ENCODE results near the gene SLITRK3. TPM values are rescaled to one million over a fixed set of nuclear protein-coding genes. Genes with fewer than 3 reads are reported as not detected.

Gene SLITRK3
- polyA plus RNA-seq, 1 donor from 2014 or later: 1.8 TPM

DNA sequence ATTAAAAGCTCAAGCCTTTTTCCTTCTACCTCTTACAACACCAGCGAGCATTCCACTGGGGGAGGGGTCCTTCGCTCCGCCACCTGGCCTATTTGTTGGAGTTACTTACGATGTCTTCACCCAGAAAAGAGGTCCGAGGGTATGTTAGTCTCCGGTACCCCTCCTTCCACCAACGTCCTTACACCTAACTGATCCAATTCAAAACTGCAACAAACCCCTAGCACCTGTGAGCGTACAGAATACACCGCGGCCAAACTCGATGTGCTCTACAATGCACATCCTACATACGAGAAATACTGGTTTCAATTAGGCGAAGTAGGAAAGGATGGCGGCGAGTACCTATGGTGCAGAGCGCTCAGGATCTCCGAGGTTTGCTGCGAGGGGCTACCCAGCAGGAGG is 944 bp downstream of the SLITRK3 start:
- H3K9ac ChIP-seq (ENCODE audit: low read length): peak overlapping the region; percentile 62
- TF ChIP-seq MXI1 (conservative IDR thresholded peaks at IDR 0.05; ENCODE audit: poor library complexity, severe bottlenecking) (no peak), EP300 (conservative IDR thresholded peaks at IDR 0.05; ENCODE audit: poor library complexity, severe bottlenecking) (no peak), EZH2 (IDR thresholded peaks at IDR 0.05; ENCODE audit: borderline replicate concordance, insufficient read depth, low read length, poor library complexity, severe bottlenecking) (no peak), POLR2AphosphoS5 (IDR thresholded peaks at IDR 0.05) (peak; percentile 41), RAD21 (conservative IDR thresholded peaks at IDR 0.05) (no peak), TAF1 (IDR thresholded peaks at IDR 0.05; ENCODE audit: low read depth) (no peak)
- TF ChIP-seq, protein P1, sequence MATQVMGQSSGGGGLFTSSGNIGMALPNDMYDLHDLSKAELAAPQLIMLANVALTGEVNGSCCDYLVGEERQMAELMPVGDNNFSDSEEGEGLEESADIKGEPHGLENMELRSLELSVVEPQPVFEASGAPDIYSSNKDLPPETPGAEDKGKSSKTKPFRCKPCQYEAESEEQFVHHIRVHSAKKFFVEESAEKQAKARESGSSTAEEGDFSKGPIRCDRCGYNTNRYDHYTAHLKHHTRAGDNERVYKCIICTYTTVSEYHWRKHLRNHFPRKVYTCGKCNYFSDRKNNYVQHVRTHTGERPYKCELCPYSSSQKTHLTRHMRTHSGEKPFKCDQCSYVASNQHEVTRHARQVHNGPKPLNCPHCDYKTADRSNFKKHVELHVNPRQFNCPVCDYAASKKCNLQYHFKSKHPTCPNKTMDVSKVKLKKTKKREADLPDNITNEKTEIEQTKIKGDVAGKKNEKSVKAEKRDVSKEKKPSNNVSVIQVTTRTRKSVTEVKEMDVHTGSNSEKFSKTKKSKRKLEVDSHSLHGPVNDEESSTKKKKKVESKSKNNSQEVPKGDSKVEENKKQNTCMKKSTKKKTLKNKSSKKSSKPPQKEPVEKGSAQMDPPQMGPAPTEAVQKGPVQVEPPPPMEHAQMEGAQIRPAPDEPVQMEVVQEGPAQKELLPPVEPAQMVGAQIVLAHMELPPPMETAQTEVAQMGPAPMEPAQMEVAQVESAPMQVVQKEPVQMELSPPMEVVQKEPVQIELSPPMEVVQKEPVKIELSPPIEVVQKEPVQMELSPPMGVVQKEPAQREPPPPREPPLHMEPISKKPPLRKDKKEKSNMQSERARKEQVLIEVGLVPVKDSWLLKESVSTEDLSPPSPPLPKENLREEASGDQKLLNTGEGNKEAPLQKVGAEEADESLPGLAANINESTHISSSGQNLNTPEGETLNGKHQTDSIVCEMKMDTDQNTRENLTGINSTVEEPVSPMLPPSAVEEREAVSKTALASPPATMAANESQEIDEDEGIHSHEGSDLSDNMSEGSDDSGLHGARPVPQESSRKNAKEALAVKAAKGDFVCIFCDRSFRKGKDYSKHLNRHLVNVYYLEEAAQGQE (IDR thresholded peaks at IDR 0.05; ENCODE audit: borderline replicate concordance): peak; percentile 43
- TF ChIP-seq, protein P2, sequence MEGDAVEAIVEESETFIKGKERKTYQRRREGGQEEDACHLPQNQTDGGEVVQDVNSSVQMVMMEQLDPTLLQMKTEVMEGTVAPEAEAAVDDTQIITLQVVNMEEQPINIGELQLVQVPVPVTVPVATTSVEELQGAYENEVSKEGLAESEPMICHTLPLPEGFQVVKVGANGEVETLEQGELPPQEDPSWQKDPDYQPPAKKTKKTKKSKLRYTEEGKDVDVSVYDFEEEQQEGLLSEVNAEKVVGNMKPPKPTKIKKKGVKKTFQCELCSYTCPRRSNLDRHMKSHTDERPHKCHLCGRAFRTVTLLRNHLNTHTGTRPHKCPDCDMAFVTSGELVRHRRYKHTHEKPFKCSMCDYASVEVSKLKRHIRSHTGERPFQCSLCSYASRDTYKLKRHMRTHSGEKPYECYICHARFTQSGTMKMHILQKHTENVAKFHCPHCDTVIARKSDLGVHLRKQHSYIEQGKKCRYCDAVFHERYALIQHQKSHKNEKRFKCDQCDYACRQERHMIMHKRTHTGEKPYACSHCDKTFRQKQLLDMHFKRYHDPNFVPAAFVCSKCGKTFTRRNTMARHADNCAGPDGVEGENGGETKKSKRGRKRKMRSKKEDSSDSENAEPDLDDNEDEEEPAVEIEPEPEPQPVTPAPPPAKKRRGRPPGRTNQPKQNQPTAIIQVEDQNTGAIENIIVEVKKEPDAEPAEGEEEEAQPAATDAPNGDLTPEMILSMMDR (IDR thresholded peaks at IDR 0.05; ENCODE audit: poor library complexity, severe bottlenecking): no peak
- H3K4me3 ChIP-seq (ENCODE audit: low read length): peak overlapping the region; percentile 73
- H4K20me1 ChIP-seq (ENCODE audit: insufficient read depth): no peaks in the 10 kb centered on the region
- H3F3A ChIP-seq (ENCODE audit: insufficient read depth, low read length, poor library complexity, severe bottlenecking): no peaks in the 10 kb centered on the region
- no peaks in the 10 kb centered on the region for H3K79me2 ChIP-seq (replicated peaks; ENCODE audit: insufficient read depth, low read length)
- H3K4me2 ChIP-seq (ENCODE audit: low read length): peak overlapping the region; percentile 65
- no peaks in the 10 kb centered on the region for H3K9me2 ChIP-seq (ENCODE audit: insufficient read depth, low read length)
- no peaks in the 10 kb centered on the region for H3K9me3 ChIP-seq (ENCODE audit: low read length)
- H3K36me3 ChIP-seq (ENCODE audit: insufficient read depth, low read length): no peaks in the 10 kb centered on the region
- H3K27me3 ChIP-seq (ENCODE audit: insufficient read depth, low read depth, low read length): peaks cover 56% of the 10 kb centered on the region
- H2AFZ ChIP-seq (ENCODE audit: low read depth, low read length): peak overlapping the region; percentile 29
- peak overlapping the region; percentile 27 for H3K27ac ChIP-seq (ENCODE audit: low read length)

DNA sequence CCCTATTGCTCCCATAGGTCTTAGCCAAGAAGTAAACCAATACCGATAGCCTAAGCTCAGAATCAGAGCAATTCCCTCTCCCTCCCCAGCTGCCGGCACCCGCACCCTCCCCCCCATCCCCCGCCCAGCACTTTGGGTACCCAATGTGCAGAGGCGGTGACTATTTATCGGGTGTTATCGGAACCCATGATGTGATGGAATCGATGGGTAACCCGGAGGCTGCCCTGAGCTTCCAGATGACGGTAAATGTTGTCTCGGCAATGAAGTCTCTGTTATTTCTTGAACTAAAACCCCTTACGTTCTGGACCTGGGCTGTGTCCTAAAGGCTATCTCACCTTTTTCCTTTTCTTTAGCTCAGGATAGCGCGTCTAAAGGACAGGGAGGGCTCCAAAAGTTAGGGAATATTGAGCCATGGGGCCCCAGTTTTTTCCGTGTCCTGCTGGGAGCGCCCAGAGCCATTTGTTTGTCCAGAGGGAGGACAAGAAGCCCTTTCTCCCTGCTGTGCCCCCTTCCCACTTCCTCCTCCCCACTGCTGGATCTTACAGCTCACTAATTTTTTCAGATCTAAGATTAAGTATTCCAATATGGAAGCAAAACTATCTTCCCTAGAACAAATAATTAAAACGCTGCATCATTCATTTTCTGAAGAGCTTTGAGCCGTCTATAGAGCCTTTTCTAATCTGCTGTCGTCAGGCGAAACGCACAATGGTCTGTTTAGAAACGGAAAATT is 1.5 kb downstream of the SLITRK3 start:
- Histone ChIP-seq H3K9me3 (ENCODE audit: low read length) (no peaks in the 10 kb centered on the region), H3K27me3 (ENCODE audit: insufficient read depth, low read depth, low read length) (peaks cover 56% of the 10 kb centered on the region), H4K20me1 (ENCODE audit: insufficient read depth) (no peaks in the 10 kb centered on the region), H3K27ac (ENCODE audit: low read length) (no peak overlapping the region), H3K4me2 (ENCODE audit: low read length) (peak overlapping the region; percentile 65), H3K36me3 (ENCODE audit: insufficient read depth, low read length) (no peaks in the 10 kb centered on the region), H3K4me3 (ENCODE audit: low read length) (peak overlapping the region; percentile 73), H3F3A (ENCODE audit: insufficient read depth, low read length, poor library complexity, severe bottlenecking) (no peaks in the 10 kb centered on the region), H3K9ac (ENCODE audit: low read length) (peak overlapping the region; percentile 62), H3K9me2 (ENCODE audit: insufficient read depth, low read length) (no peaks in the 10 kb centered on the region), H2AFZ (ENCODE audit: low read depth, low read length) (peak overlapping the region; percentile 29), H3K79me2 (replicated peaks; ENCODE audit: insufficient read depth, low read length) (no peaks in the 10 kb centered on the region)
- TF ChIP-seq MXI1 (conservative IDR thresholded peaks at IDR 0.05; ENCODE audit: poor library complexity, severe bottlenecking) (no peak), EZH2 (IDR thresholded peaks at IDR 0.05; ENCODE audit: borderline replicate concordance, insufficient read depth, low read length, poor library complexity, severe bottlenecking) (no peak), POLR2AphosphoS5 (IDR thresholded peaks at IDR 0.05) (no peak), RAD21 (conservative IDR thresholded peaks at IDR 0.05) (no peak), TAF1 (IDR thresholded peaks at IDR 0.05; ENCODE audit: low read depth) (no peak)
- TF ChIP-seq, protein P2 (IDR thresholded peaks at IDR 0.05; ENCODE audit: poor library complexity, severe bottlenecking): no peak
- TF ChIP-seq, protein P1 (IDR thresholded peaks at IDR 0.05; ENCODE audit: borderline replicate concordance): no peak
